ENCODE measurements around the gene OPN1SW.

Gene OPN1SW

GRCh38 chr7:128759242-128759641, 16.4 kb downstream of the OPN1SW start:
- Histone ChIP-seq H3K9me3 (ENCODE audit: insufficient read depth, low read length) (no peaks in the 10 kb centered on the region), H2AFZ (ENCODE audit: low read depth, low read length) (no peak overlapping the region), H3K4me2 (ENCODE audit: low read length) (no peak overlapping the region), H3K27ac (ENCODE audit: low read length) (no peak overlapping the region), H3K36me3 (replicated peaks; ENCODE audit: low read depth, low read length) (peaks cover 54% of the 10 kb centered on the region), H3K4me1 (ENCODE audit: low read length) (no peaks in the 10 kb centered on the region), H3K4me3 (ENCODE audit: low read length) (no peak overlapping the region), H3K27me3 (ENCODE audit: low read depth, low read length) (no peaks in the 10 kb centered on the region), H3K79me2 (ENCODE audit: low read length) (peaks cover 15% of the 10 kb centered on the region), H3K9ac (ENCODE audit: low read length) (no peak overlapping the region), H4K20me1 (ENCODE audit: insufficient read depth, low read length) (0 out of 2 replicates have a peak, but pooled peaks cover 9% of the 10 kb centered on the region)
- no peak for TF ChIP-seq EZH2phosphoT487 (IDR thresholded peaks at IDR 0.05; ENCODE audit: low read depth)
- no peak for TF ChIP-seq CTCF (IDR thresholded peaks at IDR 0.05; ENCODE audit: low read depth, low read length)

GRCh38 chr7:128758553-128758952, 17.0 kb downstream of the OPN1SW start:
- Histone ChIP-seq H3K4me2 (ENCODE audit: low read length) (no peak overlapping the region), H4K20me1 (ENCODE audit: insufficient read depth, low read length) (0 out of 2 replicates have a peak, but pooled peaks cover 9% of the 10 kb centered on the region), H3K79me2 (ENCODE audit: low read length) (peaks cover 19% of the 10 kb centered on the region), H3K27ac (ENCODE audit: low read length) (no peak overlapping the region), H3K36me3 (replicated peaks; ENCODE audit: low read depth, low read length) (peaks cover 58% of the 10 kb centered on the region), H3K4me3 (ENCODE audit: low read length) (no peak overlapping the region), H2AFZ (ENCODE audit: low read depth, low read length) (no peak overlapping the region), H3K9ac (ENCODE audit: low read length) (no peak overlapping the region), H3K4me1 (ENCODE audit: low read length) (no peaks in the 10 kb centered on the region), H3K9me3 (ENCODE audit: insufficient read depth, low read length) (no peaks in the 10 kb centered on the region), H3K27me3 (ENCODE audit: low read depth, low read length) (no peaks in the 10 kb centered on the region)
- TF ChIP-seq EZH2phosphoT487 (IDR thresholded peaks at IDR 0.05; ENCODE audit: low read depth) (no peak), CTCF (IDR thresholded peaks at IDR 0.05; ENCODE audit: low read depth, low read length) (no peak)

GRCh38 chr7:128757203-128757602, 18.4 kb downstream of the OPN1SW start:
- no peak overlapping the region for H3K4me2 ChIP-seq (ENCODE audit: low read length)
- no peaks in the 10 kb centered on the region for H3K27me3 ChIP-seq (ENCODE audit: low read depth, low read length)
- H3K79me2 ChIP-seq (ENCODE audit: low read length): peaks cover 22% of the 10 kb centered on the region
- no peaks in the 10 kb centered on the region for H3K9me3 ChIP-seq (ENCODE audit: insufficient read depth, low read length)
- no peak overlapping the region for H3K9ac ChIP-seq (ENCODE audit: low read length)
- H3K36me3 ChIP-seq (replicated peaks; ENCODE audit: low read depth, low read length): peaks cover 62% of the 10 kb centered on the region
- no peak overlapping the region for H2AFZ ChIP-seq (ENCODE audit: low read depth, low read length)
- TF ChIP-seq CTCF (IDR thresholded peaks at IDR 0.05; ENCODE audit: low read depth, low read length) (no peak), EZH2phosphoT487 (IDR thresholded peaks at IDR 0.05; ENCODE audit: low read depth) (no peak)
- H3K4me1 ChIP-seq (ENCODE audit: low read length): no peaks in the 10 kb centered on the region
- peaks cover 14% of the 10 kb centered on the region for H4K20me1 ChIP-seq (ENCODE audit: insufficient read depth, low read length)
- H3K4me3 ChIP-seq (ENCODE audit: low read length): no peak overlapping the region
- no peak overlapping the region for H3K27ac ChIP-seq (ENCODE audit: low read length)

- no peak overlapping the region for H3K4me3 ChIP-seq (ENCODE audit: low read length)
- no peak overlapping the region for H2AFZ ChIP-seq (ENCODE audit: low read depth, low read length)
- H3K9ac ChIP-seq (ENCODE audit: low read length): no peak overlapping the region
- peaks cover 14% of the 10 kb centered on the region for H4K20me1 ChIP-seq (ENCODE audit: insufficient read depth, low read length)
- H3K4me1 ChIP-seq (ENCODE audit: low read length): no peaks in the 10 kb centered on the region
- no peaks in the 10 kb centered on the region for H3K27me3 ChIP-seq (ENCODE audit: low read depth, low read length)
- no peak overlapping the region for H3K27ac ChIP-seq (ENCODE audit: low read length)
- no peak for TF ChIP-seq EZH2phosphoT487 (IDR thresholded peaks at IDR 0.05; ENCODE audit: low read depth)
- TF ChIP-seq CTCF (IDR thresholded peaks at IDR 0.05; ENCODE audit: low read depth, low read length): no peak
- no peaks in the 10 kb centered on the region for H3K9me3 ChIP-seq (ENCODE audit: insufficient read depth, low read length)
- peaks cover 55% of the 10 kb centered on the region for H3K36me3 ChIP-seq (replicated peaks; ENCODE audit: low read depth, low read length)
- no peak overlapping the region for H3K4me2 ChIP-seq (ENCODE audit: low read length)
- peaks cover 26% of the 10 kb centered on the region for H3K79me2 ChIP-seq (ENCODE audit: low read length)
These were observed 19.6 kb downstream of the OPN1SW start for GRCh38 chr7:128755819-128756476.
